OCI-LY7 (cell line): Measurements from ENCODE around the gene ALG14.

Experiments used
- EZH2phosphoT487 ChIP-seq: fragments of 200-600 bp; sonication (generic); IDR thresholded peaks from 2 replicates; pipeline ENCODE4 v1.6.1; 2018; ENCODE audit warnings: low read depth, borderline replicate concordance, mild to moderate bottlenecking, mixed run types, antibody characterized with exemption, low read length, moderate library complexity, mixed read lengths
- TF ChIP-seq, protein P1 (sequence below): fragments of 200-600 bp; sonication (generic); conservative IDR thresholded peaks from 2 replicates; pipeline ENCODE4 v1.5.1; 2014; ENCODE audit warnings: mild to moderate bottlenecking, antibody characterized with exemption, low read length, moderate library complexity, mixed read lengths

DNA sequence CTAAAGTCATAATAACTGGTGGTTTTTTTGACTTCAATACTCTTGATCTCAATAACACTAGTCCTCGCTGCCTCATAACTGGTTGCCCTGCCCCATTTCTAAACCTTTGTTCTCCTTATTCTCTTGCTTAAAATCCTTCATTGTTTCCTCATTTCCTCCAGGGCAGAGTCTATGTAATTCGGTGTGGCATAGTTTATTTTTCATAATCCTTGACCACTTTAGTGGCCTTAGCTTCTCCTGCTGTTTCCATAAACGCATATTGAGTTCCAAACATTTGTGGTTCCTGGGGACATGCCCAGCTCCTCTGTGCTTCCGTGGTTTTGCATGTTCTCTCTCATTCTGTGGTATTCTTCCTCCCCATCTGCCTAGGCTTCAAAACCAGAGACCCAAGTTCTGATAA is 25.4 kb upstream of the ALG14 start:
- TF ChIP-seq, protein P1, sequence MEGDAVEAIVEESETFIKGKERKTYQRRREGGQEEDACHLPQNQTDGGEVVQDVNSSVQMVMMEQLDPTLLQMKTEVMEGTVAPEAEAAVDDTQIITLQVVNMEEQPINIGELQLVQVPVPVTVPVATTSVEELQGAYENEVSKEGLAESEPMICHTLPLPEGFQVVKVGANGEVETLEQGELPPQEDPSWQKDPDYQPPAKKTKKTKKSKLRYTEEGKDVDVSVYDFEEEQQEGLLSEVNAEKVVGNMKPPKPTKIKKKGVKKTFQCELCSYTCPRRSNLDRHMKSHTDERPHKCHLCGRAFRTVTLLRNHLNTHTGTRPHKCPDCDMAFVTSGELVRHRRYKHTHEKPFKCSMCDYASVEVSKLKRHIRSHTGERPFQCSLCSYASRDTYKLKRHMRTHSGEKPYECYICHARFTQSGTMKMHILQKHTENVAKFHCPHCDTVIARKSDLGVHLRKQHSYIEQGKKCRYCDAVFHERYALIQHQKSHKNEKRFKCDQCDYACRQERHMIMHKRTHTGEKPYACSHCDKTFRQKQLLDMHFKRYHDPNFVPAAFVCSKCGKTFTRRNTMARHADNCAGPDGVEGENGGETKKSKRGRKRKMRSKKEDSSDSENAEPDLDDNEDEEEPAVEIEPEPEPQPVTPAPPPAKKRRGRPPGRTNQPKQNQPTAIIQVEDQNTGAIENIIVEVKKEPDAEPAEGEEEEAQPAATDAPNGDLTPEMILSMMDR: no peak
- no peak for TF ChIP-seq EZH2phosphoT487
